MM.1S (cell line): ENCODE data around the gene HOXC9.

ENCODE experiments used
- DNase-seq: peaks from one replicate; pipeline ENCODE4 v3.0.0-alpha.2; 2015
- H2AFZ ChIP-seq: fragments of 300-600 bp; sonication (generic); 2 replicates; pipeline ENCODE4 v1.6.0; 2016; ENCODE audit warnings: antibody characterized with exemption, low read length
- H3F3A ChIP-seq: fragments of 300-600 bp; sonication (generic); 2 replicates; pipeline ENCODE4 v1.6.1; 2016; ENCODE audit warnings: mild to moderate bottlenecking, antibody characterized with exemption, low read length, moderate library complexity, mixed read lengths; ENCODE audit not compliant: insufficient read depth
- H3K27ac ChIP-seq: fragments of 300-600 bp; sonication (generic); 2 replicates; pipeline ENCODE4 v1.5.1; 2016; ENCODE audit warnings: mild to moderate bottlenecking, low read length
- H3K27me3 ChIP-seq: fragments of 300-600 bp; sonication (generic); replicated peaks from 2 replicates; pipeline ENCODE4 v1.6.0; 2016; ENCODE audit warnings: low read length; ENCODE audit not compliant: insufficient read depth
- H3K36me3 ChIP-seq: fragments of 300-600 bp; sonication (generic); replicated peaks from 2 replicates; pipeline ENCODE4 v1.6.1; 2016; ENCODE audit warnings: mild to moderate bottlenecking, low read length, mixed read lengths; ENCODE audit not compliant: insufficient read depth
- H3K4me1 ChIP-seq: fragments of 300-600 bp; sonication (generic); 2 replicates; pipeline ENCODE4 v1.6.1; 2016; ENCODE audit warnings: low read length, mixed read lengths
- H3K4me2 ChIP-seq: fragments of 300-600 bp; sonication (generic); 2 replicates; pipeline ENCODE4 v1.6.0; 2016; ENCODE audit warnings: low read depth, low read length
- H3K4me3 ChIP-seq: fragments of 300-600 bp; sonication (generic); 2 replicates; pipeline ENCODE4 v1.5.1; 2016; ENCODE audit warnings: low read length, mixed read lengths
- H3K79me2 ChIP-seq: fragments of 300-600 bp; sonication (generic); 2 replicates; pipeline ENCODE4 v1.6.1; 2016; ENCODE audit warnings: mixed run types, low read length, mixed read lengths
- H3K9ac ChIP-seq: fragments of 300-600 bp; sonication (generic); 2 replicates; pipeline ENCODE4 v1.6.1; 2016; ENCODE audit warnings: low read length, mixed read lengths
- H3K9me2 ChIP-seq: fragments of 300-600 bp; sonication (generic); replicated peaks from 2 replicates; pipeline ENCODE4 v1.6.1; 2016; ENCODE audit warnings: mild to moderate bottlenecking, low read length, mixed read lengths; ENCODE audit not compliant: insufficient read depth
- H3K9me3 ChIP-seq: fragments of 300-600 bp; sonication (generic); replicated peaks from 2 replicates; pipeline ENCODE4 v1.6.1; 2016; ENCODE audit warnings: mild to moderate bottlenecking, low read length, mixed read lengths; ENCODE audit not compliant: insufficient read depth
- H4K20me1 ChIP-seq: fragments of 300-600 bp; sonication (generic); 2 replicates; pipeline ENCODE4 v1.6.1; 2016; ENCODE audit warnings: mild to moderate bottlenecking, low read length, moderate library complexity, mixed read lengths; ENCODE audit not compliant: insufficient read depth
- CTCF ChIP-seq: fragments of 300-600 bp; sonication (generic); IDR thresholded peaks from 2 replicates; pipeline ENCODE4 v1.5.1; 2016; ENCODE audit warnings: antibody characterized with exemption, low read length, mixed read lengths
- EZH2 ChIP-seq: fragments of 300-600 bp; sonication (generic); optimal IDR thresholded peaks from 2 replicates; pipeline ENCODE3; 2017; ENCODE audit warnings: low read depth, mild to moderate bottlenecking, antibody characterized with exemption, low read length, mixed read lengths
- EZH2phosphoT487 ChIP-seq: fragments of 300-600 bp; sonication (generic); IDR thresholded peaks from 2 replicates; pipeline ENCODE4 v1.6.1; 2018; ENCODE audit warnings: antibody characterized with exemption, low read length

HOXC9 gene

GRCh38 chr12:54005853-54006558 lies 6.0 kb downstream of the HOXC9 start:
- Histone ChIP-seq H3K4me3 (peak overlapping the region; percentile 61), H3K79me2 (no peaks in the 10 kb centered on the region), H3K36me3 (no peaks in the 10 kb centered on the region), H2AFZ (peak overlapping the region; percentile 35), H3K27ac (no peak overlapping the region), H3K9ac (peak overlapping the region; percentile 30; the same call in 1 of the 2 replicates), H3K9me3 (no peaks in the 10 kb centered on the region), H4K20me1 (no peaks in the 10 kb centered on the region), H3K4me1 (0 out of 2 replicates have a peak, but pooled peaks cover 5% of the 10 kb centered on the region), H3K27me3 (peaks cover 93% of the 10 kb centered on the region), H3F3A (no peaks in the 10 kb centered on the region), H3K9me2 (no peaks in the 10 kb centered on the region), H3K4me2 (peak overlapping the region; percentile 96)
- peak; percentile 76 for DNase-seq
- TF ChIP-seq CTCF (peak; percentile 87), EZH2phosphoT487 (no peak), EZH2 (peak; percentile 77)

- Histone ChIP-seq H3K9me3 (no peaks in the 10 kb centered on the region), H2AFZ (peak overlapping the region; percentile 35; the same call in 1 of the 2 replicates), H3K79me2 (no peaks in the 10 kb centered on the region), H3K9ac (peak overlapping the region; percentile 30; the same call in 1 of the 2 replicates), H3F3A (no peaks in the 10 kb centered on the region), H3K4me2 (peak overlapping the region; percentile 96), H3K4me3 (peak overlapping the region; percentile 61), H3K4me1 (0 out of 2 replicates have a peak, but pooled peaks cover 5% of the 10 kb centered on the region), H4K20me1 (no peaks in the 10 kb centered on the region), H3K27me3 (peaks cover 93% of the 10 kb centered on the region), H3K36me3 (no peaks in the 10 kb centered on the region), H3K9me2 (no peaks in the 10 kb centered on the region), H3K27ac (no peak overlapping the region)
- DNase-seq = no peak
- no peak for TF ChIP-seq EZH2
- no peak for TF ChIP-seq CTCF
- TF ChIP-seq EZH2phosphoT487 = no peak
Observed at GRCh38 chr12:54006559-54007220, 6.7 kb downstream of the HOXC9 start.

- Histone ChIP-seq H3K27me3 (peaks cover 93% of the 10 kb centered on the region), H3K9ac (no peak overlapping the region)
Observed at GRCh38 chr12:54007538-54008259, 7.7 kb downstream of the HOXC9 start.

More at GRCh38 chr12:54007538-54008259, 7.7 kb downstream of the HOXC9 start:
- Histone ChIP-seq H3K9me2 (no peaks in the 10 kb centered on the region), H2AFZ (no peak overlapping the region), H3K9me3 (no peaks in the 10 kb centered on the region), H3F3A (no peaks in the 10 kb centered on the region), H3K4me2 (no peak overlapping the region), H3K27ac (no peak overlapping the region), H4K20me1 (no peaks in the 10 kb centered on the region), H3K79me2 (no peaks in the 10 kb centered on the region), H3K36me3 (no peaks in the 10 kb centered on the region), H3K4me3 (no peak overlapping the region), H3K4me1 (0 out of 2 replicates have a peak, but pooled peaks cover 5% of the 10 kb centered on the region)
- no peak for DNase-seq
- no peak for TF ChIP-seq EZH2phosphoT487
- TF ChIP-seq CTCF = no peak
- no peak for TF ChIP-seq EZH2
